ENCODE results near the gene CTSL.
"Not testable (repeated sequence)": the region's sequence is repeated elsewhere in the genome, so short reads cannot be mapped to it uniquely, and the experiment has no call there.

Gene CTSL

GRCh38 chr9:87725356-87725899 is 491 bp upstream of the CTSL start:
- no peak for DNase-seq

GRCh38 chr9:87729246-87729645 is 3.3 kb downstream of the CTSL start:
- DNase-seq, result no peak

- no peak for DNase-seq
Measured at GRCh38 chr9:87731321-87731720, 5.4 kb downstream of the CTSL start.

GRCh38 chr9:87732344-87732743 is 6.4 kb downstream of the CTSL start:
- DNase-seq, result no peak

- no peak for DNase-seq
Measured at GRCh38 chr9:87732756-87733155, 6.8 kb downstream of the CTSL start.

- no peak for DNase-seq
Measured at GRCh38 chr9:87733273-87734052, 7.5 kb downstream of the CTSL start.

- DNase-seq, result no peak
Measured at GRCh38 chr9:87734106-87734505, 8.2 kb downstream of the CTSL start.

- no peak for DNase-seq
Measured at GRCh38 chr9:87739546-87739945, 13.6 kb downstream of the CTSL start.

GRCh38 chr9:87740209-87740608 is 14.3 kb downstream of the CTSL start:
- no peak for DNase-seq

GRCh38 chr9:87741326-87741725 is 15.4 kb downstream of the CTSL start:
- DNase-seq, result no peak

- DNase-seq, result no peak
Measured at GRCh38 chr9:87741891-87742290, 16.0 kb downstream of the CTSL start.

- DNase-seq, result no peak
Measured at GRCh38 chr9:87742813-87743428, 17.0 kb downstream of the CTSL start.

GRCh38 chr9:87744247-87744646 is 18.3 kb downstream of the CTSL start:
- DNase-seq, result not testable (repeated sequence)

- no peak for DNase-seq
Measured at GRCh38 chr9:87746186-87746585, 20.3 kb downstream of the CTSL start.

GRCh38 chr9:87748881-87749280 is 23.0 kb downstream of the CTSL start:
- DNase-seq, result no peak

- no peak for DNase-seq
Measured at GRCh38 chr9:87749335-87750035, 23.6 kb downstream of the CTSL start.

GRCh38 chr9:87750726-87751125 is 24.8 kb downstream of the CTSL start:
- DNase-seq, result no peak

- DNase-seq, result no peak
Measured at GRCh38 chr9:87751423-87751822, 25.5 kb downstream of the CTSL start.

GRCh38 chr9:87751868-87752267 is 25.9 kb downstream of the CTSL start:
- no peak for DNase-seq

- DNase-seq, result no peak
Measured at GRCh38 chr9:87753313-87753712, 27.4 kb downstream of the CTSL start.

- DNase-seq, result not testable (repeated sequence)
Measured at GRCh38 chr9:87758330-87758729, 32.4 kb downstream of the CTSL start.

- not testable (repeated sequence) for DNase-seq
Measured at GRCh38 chr9:87759980-87760379, 34.1 kb downstream of the CTSL start.

GRCh38 chr9:87760529-87760928 is 34.6 kb downstream of the CTSL start:
- DNase-seq, result no peak

GRCh38 chr9:87763286-87763685 is 37.4 kb downstream of the CTSL start:
- no peak for DNase-seq
